ENCODE measurements around the gene CGB7. TPM values are rescaled to one million over a fixed set of nuclear protein-coding genes. Genes with fewer than 3 reads are reported as not detected.
A peak's percentile ranks its signal among the peaks of the same experiment; 100 is the strongest.

CGB7 gene
- total RNA-seq, 1 experiment from 2014 or later: not detected

- ChIA-PET POLR2A (ENCODE audit: low non-redundant PET) (no interaction called here), CTCF (interaction anchor here (1.3 kb wide), 1 partner anchor 112 kb away, joined by 6 read pairs; no protein-coding TSS in a partner anchor)
- no peak for DNase-seq (ENCODE audit: low spot score)
- no peaks in the 10 kb centered on the region for H3K27me3 ChIP-seq (replicated peaks; ENCODE audit: insufficient read depth, low read depth, low read length, poor library complexity)
- no peak overlapping the region for H3K4me3 ChIP-seq (ENCODE audit: low read depth, low read length, poor library complexity, severe bottlenecking)
- BruUV-seq (replicated peaks): no TSS peak
- no peaks in the 10 kb centered on the region for H3K9me3 ChIP-seq (ENCODE audit: low read depth, low read length, poor library complexity, severe bottlenecking)
- TF ChIP-seq EZH2 (IDR thresholded peaks at IDR 0.05; ENCODE audit: borderline replicate concordance, low read depth, low read length, poor library complexity, severe bottlenecking): no peak
- H3K4me1 ChIP-seq (ENCODE audit: insufficient read depth, low read length, poor library complexity, severe bottlenecking): peaks cover 18% of the 10 kb centered on the region
- H3K27ac ChIP-seq (ENCODE audit: low read depth, low read length, poor library complexity, severe bottlenecking): no peak overlapping the region
- intact Hi-C loops (cut with micrococcal nuclease; ENCODE audit: unreplicated experiment): loop anchor here (2.0 to 5.0 kb wide), 3 partner anchors 109 to 344 kb away; partner anchors contain the start of gene SLC17A7
- peaks cover 89% of the 10 kb centered on the region for H3K36me3 ChIP-seq (ENCODE audit: insufficient read depth, low read length, poor library complexity, severe bottlenecking)
Observed at GRCh38 chr19:49098795-49099194, 41.2 kb upstream of the CGB7 start.

DNA sequence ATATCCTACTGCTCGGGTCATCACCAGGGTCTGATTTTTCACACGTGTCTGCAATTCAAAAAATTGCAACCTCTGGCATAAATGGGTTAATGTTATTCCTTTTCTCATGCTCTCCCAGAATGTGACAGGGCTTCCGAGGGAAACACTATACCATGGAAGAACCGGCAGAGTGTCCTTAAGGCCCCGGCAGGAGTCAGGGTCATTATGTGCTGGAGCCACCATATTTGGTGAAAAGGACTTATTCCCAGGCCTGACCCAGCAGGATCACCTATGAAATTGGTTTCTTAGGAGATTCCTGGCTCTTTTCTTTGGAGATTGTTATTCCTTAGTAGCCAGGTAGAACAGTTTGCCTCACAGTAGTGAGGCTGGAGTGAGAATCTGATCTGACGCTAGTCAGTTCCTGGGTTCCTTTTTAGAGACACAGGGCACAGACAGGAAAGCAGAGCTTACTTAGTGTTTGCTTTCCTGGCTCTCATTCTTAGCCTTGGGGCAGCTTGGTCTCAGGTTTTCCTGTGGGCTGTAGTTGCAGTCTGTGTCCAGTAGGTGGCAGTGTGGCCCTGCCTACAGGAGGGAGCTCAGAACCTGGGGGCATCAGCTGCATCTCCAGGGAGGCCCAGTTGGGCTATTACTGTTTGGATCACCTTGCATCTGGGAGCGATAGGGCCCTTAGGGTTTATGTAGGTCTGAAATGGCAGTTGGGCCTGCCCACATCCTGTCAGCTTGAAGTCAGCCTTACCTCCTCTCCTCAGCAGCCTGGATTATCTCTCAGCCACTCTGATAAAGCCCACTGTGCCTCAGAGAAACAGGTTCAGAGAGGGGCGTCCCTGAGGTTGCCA, 40.1 kb upstream of the CGB7 start:
- H3K27ac ChIP-seq (ENCODE audit: low read depth, low read length, poor library complexity, severe bottlenecking): no peak overlapping the region
- no peak for TF ChIP-seq EZH2 (IDR thresholded peaks at IDR 0.05; ENCODE audit: borderline replicate concordance, low read depth, low read length, poor library complexity, severe bottlenecking)
- TF ChIP-seq, protein P1, sequence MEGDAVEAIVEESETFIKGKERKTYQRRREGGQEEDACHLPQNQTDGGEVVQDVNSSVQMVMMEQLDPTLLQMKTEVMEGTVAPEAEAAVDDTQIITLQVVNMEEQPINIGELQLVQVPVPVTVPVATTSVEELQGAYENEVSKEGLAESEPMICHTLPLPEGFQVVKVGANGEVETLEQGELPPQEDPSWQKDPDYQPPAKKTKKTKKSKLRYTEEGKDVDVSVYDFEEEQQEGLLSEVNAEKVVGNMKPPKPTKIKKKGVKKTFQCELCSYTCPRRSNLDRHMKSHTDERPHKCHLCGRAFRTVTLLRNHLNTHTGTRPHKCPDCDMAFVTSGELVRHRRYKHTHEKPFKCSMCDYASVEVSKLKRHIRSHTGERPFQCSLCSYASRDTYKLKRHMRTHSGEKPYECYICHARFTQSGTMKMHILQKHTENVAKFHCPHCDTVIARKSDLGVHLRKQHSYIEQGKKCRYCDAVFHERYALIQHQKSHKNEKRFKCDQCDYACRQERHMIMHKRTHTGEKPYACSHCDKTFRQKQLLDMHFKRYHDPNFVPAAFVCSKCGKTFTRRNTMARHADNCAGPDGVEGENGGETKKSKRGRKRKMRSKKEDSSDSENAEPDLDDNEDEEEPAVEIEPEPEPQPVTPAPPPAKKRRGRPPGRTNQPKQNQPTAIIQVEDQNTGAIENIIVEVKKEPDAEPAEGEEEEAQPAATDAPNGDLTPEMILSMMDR (conservative IDR thresholded peaks at IDR 0.05; ENCODE audit: low read depth, low read length): peak; percentile 99
- POLR2A ChIA-PET (ENCODE audit: low non-redundant PET): interaction anchor here (0.6 to 0.8 kb wide), 3 partner anchors 101 to 353 kb away, joined by 3 to 21 read pairs (median 10); no protein-coding TSS in a partner anchor
- BruUV-seq (replicated peaks): no TSS peak
- H3K4me1 ChIP-seq (ENCODE audit: insufficient read depth, low read length, poor library complexity, severe bottlenecking): peaks cover 7% of the 10 kb centered on the region
- no peaks in the 10 kb centered on the region for H3K9me3 ChIP-seq (ENCODE audit: low read depth, low read length, poor library complexity, severe bottlenecking)
- peak; percentile 90 for DNase-seq (ENCODE audit: low spot score)
- peaks cover 89% of the 10 kb centered on the region for H3K36me3 ChIP-seq (ENCODE audit: insufficient read depth, low read length, poor library complexity, severe bottlenecking)
- CTCF ChIA-PET: interaction anchor here (0.5 to 2.0 kb wide), 23 partner anchors 9 to 178 kb away, joined by 3 to 43 read pairs (median 4); partner anchors contain the start of gene LIN7B
- H3K27me3 ChIP-seq (replicated peaks; ENCODE audit: insufficient read depth, low read depth, low read length, poor library complexity): no peaks in the 10 kb centered on the region
- intact Hi-C loops (cut with micrococcal nuclease; ENCODE audit: unreplicated experiment): loop anchor here (2.0 to 5.0 kb wide), 3 partner anchors 110 to 345 kb away; partner anchors contain the start of gene SLC17A7
- no peak overlapping the region for H3K4me3 ChIP-seq (ENCODE audit: low read depth, low read length, poor library complexity, severe bottlenecking)

- intact Hi-C loops (cut with micrococcal nuclease; ENCODE audit: unreplicated experiment): loop anchor here (5.0 kb wide), 2 partner anchors 113 to 348 kb away; partner anchors contain the start of gene SLC17A7
- ChIA-PET POLR2A (ENCODE audit: low non-redundant PET) (interaction anchor here (0.6 kb wide), 1 partner anchor 120 kb away, joined by 3 read pairs; no protein-coding TSS in a partner anchor), CTCF (interaction anchor here (0.9 to 1.1 kb wide), 2 partner anchors 12 to 17 kb away, joined by 3 to 6 read pairs; no protein-coding TSS in a partner anchor)
- H3K4me1 ChIP-seq (ENCODE audit: insufficient read depth, low read length, poor library complexity, severe bottlenecking): no peaks in the 10 kb centered on the region
- no TSS peak for BruUV-seq (replicated peaks)
- H3K9me3 ChIP-seq (ENCODE audit: low read depth, low read length, poor library complexity, severe bottlenecking): no peaks in the 10 kb centered on the region
- H3K27me3 ChIP-seq (replicated peaks; ENCODE audit: insufficient read depth, low read depth, low read length, poor library complexity): no peaks in the 10 kb centered on the region
- no peak for DNase-seq (ENCODE audit: low spot score)
- H3K36me3 ChIP-seq (ENCODE audit: insufficient read depth, low read length, poor library complexity, severe bottlenecking): peaks cover 92% of the 10 kb centered on the region
- H3K4me3 ChIP-seq (ENCODE audit: low read depth, low read length, poor library complexity, severe bottlenecking): no peak overlapping the region
- H3K27ac ChIP-seq (ENCODE audit: low read depth, low read length, poor library complexity, severe bottlenecking): no peak overlapping the region
- TF ChIP-seq EZH2 (IDR thresholded peaks at IDR 0.05; ENCODE audit: borderline replicate concordance, low read depth, low read length, poor library complexity, severe bottlenecking): no peak
- TF ChIP-seq, protein P1 (conservative IDR thresholded peaks at IDR 0.05; ENCODE audit: low read depth, low read length): no peak
Observed at GRCh38 chr19:49094505-49095482, 37.2 kb upstream of the CGB7 start.

Measured in A673 (cell line).